BLaER1 treated with 17β-estradiol and CSF1 and Interleukin-3, amounts not matched to agents 10 nM and 100 nM (cell line): ENCODE results near the gene PRSS38.

ENCODE experiments used
- H3K27ac ChIP-seq, 11 experiments: shearing (Covaris generic); formaldehyde crosslinking; 2 replicates each; pipeline ENCODE4 v1.8.1; 2022
- H3K27me3 ChIP-seq, 11 experiments: shearing (Covaris generic); formaldehyde crosslinking; 2 replicates each; pipeline ENCODE4 v1.8.1; 2022
- H3K36me3 ChIP-seq, 11 experiments: shearing (Covaris generic); formaldehyde crosslinking; 2 replicates each; pipeline ENCODE4 v1.8.1; 2022
- H3K4me1 ChIP-seq, 10 experiments: shearing (Covaris generic); formaldehyde crosslinking; 2 replicates each; pipeline ENCODE4 v1.8.1; 2022
- H3K4me2 ChIP-seq, 11 experiments: shearing (Covaris generic); formaldehyde crosslinking; 2 replicates each; pipeline ENCODE4 v1.8.1; 2022
- H3K4me3 ChIP-seq, 10 experiments: shearing (Covaris generic); formaldehyde crosslinking; 2 replicates each; pipeline ENCODE4 v1.8.1; 2022
- H3K9ac ChIP-seq, 11 experiments: shearing (Covaris generic); formaldehyde crosslinking; 2 replicates each; pipeline ENCODE4 v1.8.1; 2022
- H3K9me3 ChIP-seq, 11 experiments: shearing (Covaris generic); formaldehyde crosslinking; replicated peaks in 1 of 11; 2 replicates each; pipeline ENCODE4 v1.8.1; 2022
- H4K20me1 ChIP-seq, 11 experiments: shearing (Covaris generic); formaldehyde crosslinking; 2 replicates each; pipeline ENCODE4 v1.8.1; 2022
- Cebpa-rat ChIP-seq, 11 experiments: shearing (Covaris generic); IDR thresholded peaks; 2 replicates each; pipeline ENCODE4 v1.8.1; 2022

Gene PRSS38

DNA sequence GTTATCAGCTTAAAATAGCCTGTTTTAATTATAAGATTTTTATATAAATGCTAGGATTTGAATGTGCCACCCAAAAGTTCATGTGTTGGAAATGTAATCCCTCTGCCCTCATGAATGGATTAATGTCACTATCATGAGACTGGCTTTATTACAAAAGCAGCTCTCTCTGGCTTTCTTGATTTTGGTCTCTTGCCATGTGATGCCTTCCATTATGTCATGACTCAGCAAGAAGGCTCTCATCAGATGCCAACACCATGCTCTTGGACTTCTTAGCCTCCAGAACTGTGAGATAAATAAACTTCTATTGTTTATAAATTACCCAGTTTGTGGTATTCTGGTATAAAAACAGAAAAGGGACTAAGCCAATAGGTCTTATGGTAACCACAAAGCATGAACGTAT, 6.9 kb upstream of the PRSS38 start:
- no peak overlapping the region for H3K9ac ChIP-seq
- H3K9me3 ChIP-seq, result peaks cover 39 to 67% (median 52%) of the 10 kb centered on the region in 11 experiments
- H3K4me3 ChIP-seq, result no peak overlapping the region
- peak overlapping the region in 3 of 11 experiments; percentile 10 to 38 (median 33); a peak in 4 of 22 replicates for H3K27ac ChIP-seq
- TF ChIP-seq Cebpa-rat (IDR thresholded peaks at IDR 0.05), result no peak
- H3K4me1 ChIP-seq, result peaks cover 0 to 10% (median 7%) of the 10 kb centered on the region in 10 experiments; a peak in 11 of 20 replicates
- peak overlapping the region in 8 of 11 experiments; percentile 8 to 47 (median 32); a peak in 13 of 22 replicates for H3K4me2 ChIP-seq
- H3K36me3 ChIP-seq, result no peaks in the 10 kb centered on the region
- no peaks in the 10 kb centered on the region for H3K27me3 ChIP-seq
- H4K20me1 ChIP-seq, result no peaks in the 10 kb centered on the region

DNA sequence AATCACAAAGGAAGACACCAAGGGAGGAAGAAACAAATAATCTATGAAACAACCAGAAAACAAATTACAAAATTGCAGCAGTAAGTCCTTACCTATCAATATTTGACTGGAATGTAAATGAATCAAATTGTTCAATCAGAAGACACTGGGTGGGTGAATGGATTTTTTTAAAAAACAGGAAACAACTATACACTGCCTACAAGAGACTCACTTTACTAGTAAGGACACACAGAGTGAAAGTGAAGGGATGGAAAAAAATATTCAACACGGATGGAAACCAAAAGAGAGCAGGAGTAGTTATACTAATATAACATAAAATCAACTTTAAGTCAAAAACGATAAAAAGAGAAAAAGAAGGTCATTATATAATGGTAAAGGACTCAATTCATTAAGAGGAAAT, 6.4 kb upstream of the PRSS38 start:
- H3K4me1 ChIP-seq, result peaks cover 0 to 10% (median 7%) of the 10 kb centered on the region in 10 experiments; a peak in 11 of 20 replicates

DNA sequence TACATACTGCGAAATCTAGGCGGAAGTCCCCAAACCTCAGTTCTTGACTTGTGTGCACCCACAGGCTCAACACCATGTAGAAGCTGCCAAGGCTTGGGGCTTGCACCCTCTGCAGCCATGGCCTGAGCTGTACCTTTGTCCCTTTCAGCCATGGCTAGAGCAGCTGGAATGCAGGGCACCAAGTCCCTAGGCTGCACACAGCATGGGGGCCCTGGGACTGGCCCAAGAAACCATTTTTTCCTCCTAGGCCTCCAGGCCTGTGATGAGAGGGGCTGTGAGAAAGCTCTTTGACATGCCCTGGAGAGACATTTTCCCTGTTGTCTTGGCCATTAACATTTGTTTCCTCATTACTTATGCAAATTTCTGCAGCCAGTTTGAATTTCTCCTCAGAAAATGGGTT, 1.5 kb upstream of the PRSS38 start:
- TF ChIP-seq Cebpa-rat (IDR thresholded peaks at IDR 0.05), result no peak
- H3K9ac ChIP-seq, result no peak overlapping the region
- H3K9me3 ChIP-seq, result peaks cover 42 to 74% (median 55%) of the 10 kb centered on the region in 11 experiments
- H3K4me1 ChIP-seq, result peaks cover 0 to 8% (median 1%) of the 10 kb centered on the region in 10 experiments; a peak in 11 of 20 replicates
- H3K27me3 ChIP-seq, result no peaks in the 10 kb centered on the region
- no peak overlapping the region for H3K4me2 ChIP-seq
- H3K36me3 ChIP-seq, result 0 out of 22 replicates have a peak, but pooled peaks cover 0 to 4% (median 0%) of the 10 kb centered on the region in 11 experiments
- no peaks in the 10 kb centered on the region for H4K20me1 ChIP-seq
- no peak overlapping the region for H3K27ac ChIP-seq
- peak overlapping the region in 1 of 10 experiments; percentile 24; a peak in 1 of 20 replicates for H3K4me3 ChIP-seq

More for the DNA sequence above, 6.4 kb upstream of the PRSS38 start:
- Histone ChIP-seq H4K20me1 (no peaks in the 10 kb centered on the region), H3K27ac (peak overlapping the region in 3 of 11 experiments; percentile 10 to 38 (median 33); a peak in 2 of 22 replicates), H3K9ac (no peak overlapping the region), H3K9me3 (peaks cover 39 to 67% (median 54%) of the 10 kb centered on the region in 11 experiments), H3K27me3 (no peaks in the 10 kb centered on the region), H3K36me3 (0 out of 22 replicates have a peak, but pooled peaks cover 0 to 4% (median 0%) of the 10 kb centered on the region in 11 experiments), H3K4me3 (no peak overlapping the region), H3K4me2 (peak overlapping the region in 8 of 11 experiments; percentile 8 to 47 (median 32); a peak in 11 of 22 replicates)
- no peak for TF ChIP-seq Cebpa-rat (IDR thresholded peaks at IDR 0.05)

DNA sequence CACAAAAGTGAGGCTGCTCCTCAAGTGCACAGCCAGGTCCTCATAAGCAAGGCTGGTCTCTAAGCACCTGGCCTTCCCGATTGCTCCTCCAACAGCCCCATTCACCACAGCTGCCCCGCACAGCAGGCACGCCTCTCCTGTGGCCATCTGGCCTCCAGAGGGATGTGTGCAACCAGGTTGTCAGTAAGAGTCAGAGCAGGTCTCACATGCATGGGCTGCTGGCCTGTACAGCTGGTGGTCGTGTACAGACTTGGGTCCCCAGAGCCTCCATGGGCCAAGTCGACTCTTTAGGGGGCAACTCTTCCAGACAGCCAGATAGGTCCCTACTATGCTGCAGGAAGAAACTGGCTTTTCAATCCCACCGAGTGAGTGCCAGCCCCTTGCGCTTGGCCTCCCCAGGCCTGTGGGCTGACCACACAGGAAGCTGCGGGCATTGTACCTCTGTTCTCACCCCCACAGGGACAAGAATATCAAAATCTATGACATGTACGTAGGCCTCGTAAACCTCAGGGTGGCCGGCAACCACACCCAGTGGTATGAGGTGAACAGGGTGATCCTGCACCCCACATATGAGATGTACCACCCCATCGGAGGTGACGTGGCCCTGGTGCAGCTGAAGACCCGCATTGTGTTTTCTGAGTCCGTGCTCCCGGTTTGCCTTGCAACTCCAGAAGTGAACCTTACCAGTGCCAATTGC, 1.4 kb downstream of the PRSS38 start:
- Histone ChIP-seq H3K36me3 (0 out of 22 replicates have a peak, but pooled peaks cover 0 to 4% (median 0%) of the 10 kb centered on the region in 11 experiments), H3K4me1 (peaks cover 0 to 7% (median 0%) of the 10 kb centered on the region in 10 experiments; a peak in 4 of 20 replicates), H4K20me1 (no peaks in the 10 kb centered on the region), H3K9me3 (peaks cover 42 to 64% (median 54%) of the 10 kb centered on the region in 11 experiments), H3K27me3 (no peaks in the 10 kb centered on the region), H3K9ac (no peak overlapping the region), H3K4me3 (no peak overlapping the region), H3K4me2 (peak overlapping the region in 4 of 11 experiments; percentile 15 to 35 (median 20); a peak in 3 of 22 replicates), H3K27ac (no peak overlapping the region)
- TF ChIP-seq Cebpa-rat (IDR thresholded peaks at IDR 0.05), result no peak

DNA sequence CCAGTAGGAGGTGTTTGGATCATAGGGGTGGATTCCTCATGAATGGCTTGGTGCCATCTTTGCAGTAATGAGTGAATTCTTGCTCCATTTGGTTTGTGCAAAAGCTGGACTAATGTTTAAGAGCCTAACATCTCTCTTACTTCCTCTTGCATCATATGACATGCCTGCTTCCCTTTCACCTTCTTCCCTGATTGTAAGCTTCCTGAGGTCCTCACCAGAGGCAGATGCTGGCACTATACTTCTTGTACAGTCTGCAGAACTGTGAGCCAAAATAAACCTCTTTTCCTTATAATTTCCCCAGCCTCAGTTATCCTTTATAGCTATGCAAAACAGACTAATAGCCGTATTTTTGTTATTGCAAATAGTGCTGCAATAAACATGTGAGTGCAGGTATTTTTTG, 8.1 kb downstream of the PRSS38 start:
- Histone ChIP-seq H3K4me2 (no peak overlapping the region), H3K4me3 (no peak overlapping the region), H3K4me1 (no peaks in the 10 kb centered on the region), H3K9me3 (peaks cover 13 to 24% (median 20%) of the 10 kb centered on the region in 11 experiments; a peak in 21 of 22 replicates), H3K9ac (no peak overlapping the region), H4K20me1 (no peaks in the 10 kb centered on the region), H3K27me3 (no peaks in the 10 kb centered on the region), H3K36me3 (no peaks in the 10 kb centered on the region), H3K27ac (no peak overlapping the region)
- no peak for TF ChIP-seq Cebpa-rat (IDR thresholded peaks at IDR 0.05)

DNA sequence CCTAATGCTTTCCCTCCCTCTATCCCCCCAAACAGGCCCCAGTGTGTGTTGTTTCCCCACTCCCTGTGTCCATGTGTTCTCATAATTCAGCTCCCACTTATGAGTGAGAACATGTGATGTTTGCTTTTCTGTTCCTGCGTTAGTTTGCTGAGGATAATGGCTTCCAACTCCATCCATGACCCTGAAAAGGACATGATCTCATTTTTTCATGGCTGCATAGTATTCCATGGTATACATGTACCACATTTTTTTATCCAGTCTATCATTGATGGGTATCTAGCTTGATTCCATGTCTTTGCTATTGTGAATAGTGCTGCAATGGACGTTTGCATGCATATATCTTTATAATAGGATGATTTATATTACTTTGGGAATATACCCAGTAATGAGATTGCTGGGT, 8.7 kb downstream of the PRSS38 start:
- TF ChIP-seq Cebpa-rat (IDR thresholded peaks at IDR 0.05), result no peak
- no peak overlapping the region for H3K4me2 ChIP-seq
- no peak overlapping the region for H3K9ac ChIP-seq
- H3K4me1 ChIP-seq, result no peaks in the 10 kb centered on the region
- no peaks in the 10 kb centered on the region for H4K20me1 ChIP-seq
- H3K9me3 ChIP-seq, result peaks cover 14 to 27% (median 21%) of the 10 kb centered on the region in 11 experiments; a peak in 21 of 22 replicates
- no peak overlapping the region for H3K27ac ChIP-seq
- no peaks in the 10 kb centered on the region for H3K36me3 ChIP-seq
- H3K27me3 ChIP-seq, result no peaks in the 10 kb centered on the region
- H3K4me3 ChIP-seq, result no peak overlapping the region

DNA sequence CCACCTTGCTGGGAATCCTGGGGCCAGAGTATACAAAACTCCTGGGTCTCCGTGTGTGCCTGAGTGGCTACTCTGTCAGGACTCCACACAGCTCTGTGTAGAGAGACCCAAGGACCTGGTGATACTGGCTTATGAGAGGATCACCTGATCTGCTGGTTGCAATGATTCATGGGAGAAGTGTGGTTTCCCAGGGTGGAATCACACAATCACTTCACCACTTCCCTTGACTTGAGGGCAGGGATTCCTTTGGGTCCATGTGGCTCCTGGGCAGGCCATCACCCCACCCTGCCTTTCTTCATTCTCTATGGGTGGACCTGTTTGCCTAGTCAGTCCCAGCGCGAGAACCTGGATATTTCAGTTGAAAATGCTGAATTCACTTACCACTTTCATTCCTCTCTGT, 13.3 kb downstream of the PRSS38 start:
- Histone ChIP-seq H3K27me3 (no peaks in the 10 kb centered on the region), H3K9ac (no peak overlapping the region)
- no peak for TF ChIP-seq Cebpa-rat (IDR thresholded peaks at IDR 0.05)

DNA sequence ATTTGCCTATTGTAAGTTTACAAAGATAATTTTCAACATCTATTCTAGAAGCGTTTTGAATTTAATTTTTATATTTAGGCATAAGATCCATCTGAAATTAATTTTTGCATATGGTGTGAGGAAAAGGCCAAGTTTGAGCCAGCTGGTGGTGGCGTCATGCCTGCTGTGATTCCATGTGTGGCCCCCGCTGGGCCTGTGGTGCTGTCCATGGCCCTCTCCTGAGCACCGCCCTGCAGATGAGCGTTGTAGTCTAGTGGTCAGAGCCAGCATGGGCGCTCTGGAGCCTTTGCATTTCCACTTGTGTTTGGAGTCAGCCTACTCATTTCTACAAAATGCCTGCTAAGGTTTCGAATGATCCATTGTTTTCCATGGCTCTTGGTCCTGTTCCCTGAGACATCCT, 22.7 kb downstream of the PRSS38 start:
- no peak overlapping the region for H3K27ac ChIP-seq
- H3K27me3 ChIP-seq, result no peaks in the 10 kb centered on the region
- no peaks in the 10 kb centered on the region for H4K20me1 ChIP-seq
- no peaks in the 10 kb centered on the region for H3K36me3 ChIP-seq
- no peak overlapping the region for H3K4me2 ChIP-seq
- H3K4me3 ChIP-seq, result no peak overlapping the region
- H3K9me3 ChIP-seq, result no peaks in the 10 kb centered on the region
- H3K9ac ChIP-seq, result no peak overlapping the region
- no peak for TF ChIP-seq Cebpa-rat (IDR thresholded peaks at IDR 0.05)
- H3K4me1 ChIP-seq, result no peaks in the 10 kb centered on the region

More for the DNA sequence above, 13.3 kb downstream of the PRSS38 start:
- Histone ChIP-seq H4K20me1 (no peaks in the 10 kb centered on the region), H3K9me3 (peaks cover 6 to 24% (median 14%) of the 10 kb centered on the region in 11 experiments; a peak in 21 of 22 replicates), H3K4me3 (no peak overlapping the region), H3K4me2 (no peak overlapping the region), H3K4me1 (no peaks in the 10 kb centered on the region), H3K27ac (no peak overlapping the region), H3K36me3 (no peaks in the 10 kb centered on the region)

DNA sequence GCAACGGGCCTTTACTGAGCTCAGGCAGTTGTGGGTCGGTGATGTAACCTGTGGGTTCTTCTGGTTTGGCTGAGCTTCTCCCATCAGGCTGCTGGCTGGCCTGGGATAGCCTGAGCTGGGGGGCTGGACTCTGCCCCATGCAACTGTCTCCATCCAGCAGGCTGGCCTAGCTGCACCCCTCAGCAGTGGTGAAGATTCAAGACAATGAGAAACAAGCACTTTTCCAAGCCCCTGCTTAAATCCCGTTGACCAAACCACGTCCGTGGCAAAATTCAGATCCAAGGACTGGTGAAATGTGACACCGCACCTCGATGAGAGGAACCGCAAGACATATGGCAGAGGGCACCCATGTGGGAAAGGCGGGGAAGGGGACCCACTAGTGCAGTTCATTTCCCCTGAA, 25.6 kb downstream of the PRSS38 start:
- Histone ChIP-seq H3K27me3 (no peaks in the 10 kb centered on the region), H3K4me1 (no peaks in the 10 kb centered on the region), H3K4me3 (no peak overlapping the region)

More for the DNA sequence above, 25.6 kb downstream of the PRSS38 start:
- H4K20me1 ChIP-seq, result no peaks in the 10 kb centered on the region
- H3K4me2 ChIP-seq, result no peak overlapping the region
- H3K9me3 ChIP-seq, result no peaks in the 10 kb centered on the region
- H3K36me3 ChIP-seq, result no peaks in the 10 kb centered on the region
- no peak overlapping the region for H3K9ac ChIP-seq
- TF ChIP-seq Cebpa-rat (IDR thresholded peaks at IDR 0.05), result no peak
- no peak overlapping the region for H3K27ac ChIP-seq
